AG04450 (cell line): ENCODE measurements around the gene PHF10. TPM values are rescaled to one million over a fixed set of nuclear protein-coding genes. Genes with fewer than 3 reads are reported as not detected.
A peak's percentile ranks its signal among the peaks of the same experiment; 100 is the strongest.
"Not testable (repeated sequence)": the region's sequence is repeated elsewhere in the genome, so short reads cannot be mapped to it uniquely, and the experiment has no call there.

ENCODE experiments used
- CTCF ChIA-PET: fragments of 300-600, 350-600 bp; formaldehyde crosslinking; extraction: SDS; loops from one replicate; lab custom pipeline; 2022; ENCODE audit warnings: antibody characterized with exemption, inconsistent platforms; lab: Charles Lee
- POLR2A ChIA-PET: fragments of 350-600 bp; formaldehyde crosslinking; extraction: SDS; loops from one replicate; lab custom pipeline; 2021; ENCODE audit warnings: antibody characterized with exemption, inconsistent platforms; lab: Yijun Ruan, JAX
- DNase-seq: peaks from one replicate; pipeline ENCODE4 v3.0.0-alpha.2; 2011; ENCODE audit warnings: low read depth, low spot score
- H3K27ac ChIP-seq: one replicate; pipeline ENCODE4 v1.5.1; 2012; ENCODE audit warnings: low read depth, low read length, control low read depth
- H3K27me3 ChIP-seq: one replicate; pipeline ENCODE4 v1.6.0; 2012; ENCODE audit warnings: low read length; ENCODE audit not compliant: control insufficient read depth, insufficient read depth
- H3K4me3 ChIP-seq: 2 replicates; pipeline ENCODE4 v1.5.1; 2011; ENCODE audit warnings: mild to moderate bottlenecking, low read depth, low read length, control low read depth
- H3K9me3 ChIP-seq: 2 replicates; pipeline ENCODE4 v1.5.1; 2012; ENCODE audit warnings: low read length; ENCODE audit not compliant: control insufficient read depth, insufficient read depth
- polyA minus RNA-seq: library from RNA; depleted of rRNA, polyadenylated mRNA; stranded (reverse); fragments of >200 nt; gene quantifications from 2 replicates; pipeline ENCODE4 v1.2.3, GENCODE V29; 2011; rRNA and poly(A)+ RNA removed
- polyA plus RNA-seq: library from polyadenylated mRNA; depleted of rRNA; stranded (reverse); fragments of >200 nt; gene quantifications from 2 replicates; pipeline ENCODE4 v1.2.3, GENCODE V29; 2011; rRNA removed
- TF ChIP-seq, protein P1 (sequence below): IDR thresholded peaks from 2 replicates; pipeline ENCODE4 v1.5.1; 2011; ENCODE audit warnings: low read depth, low read length, control low read depth, inconsistent platforms

Gene PHF10
- polyA plus RNA-seq (21.6 and 25.9 TPM in 2 replicates), polyA minus RNA-seq (9.1 and 13.6 TPM in 2 replicates)

DNA sequence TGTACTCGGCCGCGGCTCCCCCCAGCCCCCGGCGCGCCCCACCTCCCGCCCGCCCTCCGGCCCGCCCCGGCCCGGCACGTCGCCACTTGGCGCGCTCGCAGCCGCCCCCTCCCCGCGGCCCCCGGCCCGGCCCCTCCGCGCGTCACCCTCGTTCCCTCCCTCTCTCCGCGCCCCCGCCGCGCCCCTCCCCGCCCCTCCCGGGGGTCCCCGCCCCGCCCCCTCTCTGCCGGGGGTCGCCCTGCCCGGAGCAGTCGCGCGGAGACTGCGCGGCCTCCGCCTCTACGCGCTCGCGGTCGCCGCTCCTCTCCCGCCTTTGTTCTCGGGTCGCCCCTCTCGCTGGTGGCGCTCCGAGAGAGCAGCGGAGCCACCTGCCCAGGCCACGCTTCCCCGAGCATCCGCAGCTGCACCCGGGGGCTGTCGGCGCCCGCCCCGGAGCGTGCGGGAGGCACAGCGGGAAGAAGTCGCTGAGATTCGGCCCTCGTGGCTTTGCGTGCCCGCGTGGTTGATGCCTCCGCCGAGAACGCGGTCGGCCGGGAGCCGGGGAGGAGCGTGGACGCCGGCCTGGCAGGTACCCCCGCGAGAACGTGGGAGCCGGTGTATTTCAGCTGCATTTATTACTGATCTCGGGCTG is at the start of gene PHF10:
PHF10 (minus strand) TSS at position 7 of the 631 bp plus-strand sequence. CDS start 569 bp downstream, outside the sequence.
- TF ChIP-seq, protein P1, sequence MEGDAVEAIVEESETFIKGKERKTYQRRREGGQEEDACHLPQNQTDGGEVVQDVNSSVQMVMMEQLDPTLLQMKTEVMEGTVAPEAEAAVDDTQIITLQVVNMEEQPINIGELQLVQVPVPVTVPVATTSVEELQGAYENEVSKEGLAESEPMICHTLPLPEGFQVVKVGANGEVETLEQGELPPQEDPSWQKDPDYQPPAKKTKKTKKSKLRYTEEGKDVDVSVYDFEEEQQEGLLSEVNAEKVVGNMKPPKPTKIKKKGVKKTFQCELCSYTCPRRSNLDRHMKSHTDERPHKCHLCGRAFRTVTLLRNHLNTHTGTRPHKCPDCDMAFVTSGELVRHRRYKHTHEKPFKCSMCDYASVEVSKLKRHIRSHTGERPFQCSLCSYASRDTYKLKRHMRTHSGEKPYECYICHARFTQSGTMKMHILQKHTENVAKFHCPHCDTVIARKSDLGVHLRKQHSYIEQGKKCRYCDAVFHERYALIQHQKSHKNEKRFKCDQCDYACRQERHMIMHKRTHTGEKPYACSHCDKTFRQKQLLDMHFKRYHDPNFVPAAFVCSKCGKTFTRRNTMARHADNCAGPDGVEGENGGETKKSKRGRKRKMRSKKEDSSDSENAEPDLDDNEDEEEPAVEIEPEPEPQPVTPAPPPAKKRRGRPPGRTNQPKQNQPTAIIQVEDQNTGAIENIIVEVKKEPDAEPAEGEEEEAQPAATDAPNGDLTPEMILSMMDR = no peak
- Histone ChIP-seq H3K9me3 (no peaks in the 10 kb centered on the region; the same call in 1 of the 2 replicates), H3K27ac (peak within 1 kb of the TSS; percentile 83), H3K27me3 (no peaks in the 10 kb centered on the region), H3K4me3 (peak within 1 kb of the TSS; percentile 71)
- ChIA-PET POLR2A (interaction anchor here (1.2 to 1.3 kb wide), 2 partner anchors 23 to 26 kb away, joined by 5 to 6 read pairs; partner anchors contain the start of genes C6orf120 and WDR27), CTCF (no interaction called here)
- DNase-seq = no peak

DNA sequence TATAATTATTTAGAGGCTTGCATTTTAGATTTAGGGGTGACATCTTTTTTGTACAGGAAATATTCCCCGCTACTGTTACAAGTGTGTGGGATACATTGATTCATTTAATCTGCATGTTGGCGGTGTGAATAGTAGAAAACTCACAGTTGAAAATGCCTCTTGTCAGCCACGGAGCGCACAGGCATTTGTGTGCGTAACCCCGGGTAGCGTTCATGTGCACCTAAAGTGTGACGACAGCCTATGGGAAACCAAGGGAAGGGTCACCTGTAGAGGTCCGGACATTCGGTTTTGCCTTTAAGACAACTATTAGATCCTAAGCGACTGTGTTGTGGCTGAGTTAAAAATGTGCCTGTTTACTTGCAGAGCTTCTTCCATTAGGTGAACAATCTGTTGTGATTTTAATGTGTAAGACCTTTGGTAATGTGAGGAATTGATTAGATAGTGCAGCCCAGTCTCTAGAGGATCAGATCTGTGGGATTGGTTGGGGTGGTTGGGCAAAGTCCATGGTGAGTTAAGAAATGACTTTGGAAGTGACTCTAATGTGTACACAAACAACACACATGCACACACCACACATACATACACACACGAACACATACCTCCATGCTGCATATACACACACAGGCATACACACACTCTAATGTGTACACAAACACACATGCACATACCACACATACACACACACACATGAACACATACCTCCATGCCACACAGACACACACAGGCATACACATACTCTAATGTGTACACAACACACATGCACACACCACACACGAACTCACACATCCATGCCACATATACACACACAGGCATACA is 42.8 kb upstream of the PHF10 start:
- Histone ChIP-seq H3K27ac (no peak overlapping the region), H3K27me3 (no peaks in the 10 kb centered on the region), H3K4me3 (no peak overlapping the region), H3K9me3 (no peaks in the 10 kb centered on the region)
- ChIA-PET POLR2A (interaction anchor here (2.0 kb wide), 1 partner anchor 16 kb away, joined by 5 read pairs; the partner anchor contains the start of genes DYNLT2 and ERMARD), CTCF (interaction anchor here (0.9 to 1.4 kb wide), 3 partner anchors 23 to 69 kb away, joined by 3 to 7 read pairs (median 4); no protein-coding TSS in a partner anchor)
- no peak for DNase-seq
- TF ChIP-seq, protein P1 = no peak

DNA sequence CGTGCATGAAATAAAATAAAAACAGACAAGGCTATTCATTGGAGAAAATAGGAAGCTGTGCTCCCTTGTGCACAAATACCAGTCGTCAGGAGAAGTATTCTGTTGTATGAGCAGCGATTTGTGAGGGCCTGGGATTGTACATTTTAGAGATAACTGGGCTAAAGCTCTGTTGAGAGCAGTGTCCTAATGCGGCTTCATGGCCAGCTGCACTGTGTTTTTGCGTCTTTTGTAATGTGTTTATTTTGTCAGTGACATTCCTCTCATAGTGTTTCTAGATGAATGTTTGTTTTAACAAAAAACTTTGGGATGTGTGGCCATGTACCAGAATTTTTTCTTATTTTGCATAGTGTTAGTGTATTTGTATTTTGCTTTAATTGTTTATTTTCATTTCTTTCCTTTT is 41.9 kb upstream of the PHF10 start:
- POLR2A ChIA-PET = interaction anchor here (0.8 to 2.0 kb wide), 2 partner anchors 15 to 553 kb away, joined by 5 read pairs; partner anchors contain the start of genes DYNLT2 and ERMARD
- TF ChIP-seq, protein P1 = no peak
- CTCF ChIA-PET = interaction anchor here (0.8 to 1.4 kb wide), 4 partner anchors 9 to 68 kb away, joined by 3 to 7 read pairs (median 4); no protein-coding TSS in a partner anchor
- no peak for DNase-seq
- H3K4me3 ChIP-seq = no peak overlapping the region
- no peaks in the 10 kb centered on the region for H3K9me3 ChIP-seq
- peak overlapping the region; percentile 23 for H3K27ac ChIP-seq
- no peaks in the 10 kb centered on the region for H3K27me3 ChIP-seq

DNA sequence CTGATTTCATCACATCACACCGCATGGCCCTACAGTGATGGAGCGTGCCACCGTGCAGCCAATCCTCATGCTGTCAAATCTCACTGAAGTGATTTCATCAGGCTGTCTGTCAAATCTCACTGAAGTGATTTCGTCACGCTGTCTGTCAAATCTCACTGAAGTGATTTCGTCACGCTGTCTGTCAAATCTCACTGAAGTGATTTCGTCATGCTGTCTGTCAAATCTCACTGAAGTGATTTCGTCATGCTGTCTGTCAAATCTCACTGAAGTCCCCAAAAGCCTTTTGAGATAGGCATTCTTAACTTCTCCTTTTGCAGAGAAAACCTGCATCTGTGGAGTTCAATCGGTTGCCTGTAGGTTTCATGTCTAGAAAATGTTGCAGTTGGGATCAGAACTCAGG is 41.5 kb upstream of the PHF10 start:
- not testable (repeated sequence) for DNase-seq, H3K27me3 ChIP-seq, H3K9me3 ChIP-seq, H3K4me3 ChIP-seq
- peak overlapping the region; percentile 23 for H3K27ac ChIP-seq
- POLR2A ChIA-PET = interaction anchor here (0.8 to 2.0 kb wide), 2 partner anchors 14 to 553 kb away, joined by 5 read pairs; partner anchors contain the start of genes DYNLT2 and ERMARD
- CTCF ChIA-PET = interaction anchor here (0.8 to 1.4 kb wide), 3 partner anchors 9 to 68 kb away, joined by 3 to 4 read pairs (median 3); no protein-coding TSS in a partner anchor

DNA sequence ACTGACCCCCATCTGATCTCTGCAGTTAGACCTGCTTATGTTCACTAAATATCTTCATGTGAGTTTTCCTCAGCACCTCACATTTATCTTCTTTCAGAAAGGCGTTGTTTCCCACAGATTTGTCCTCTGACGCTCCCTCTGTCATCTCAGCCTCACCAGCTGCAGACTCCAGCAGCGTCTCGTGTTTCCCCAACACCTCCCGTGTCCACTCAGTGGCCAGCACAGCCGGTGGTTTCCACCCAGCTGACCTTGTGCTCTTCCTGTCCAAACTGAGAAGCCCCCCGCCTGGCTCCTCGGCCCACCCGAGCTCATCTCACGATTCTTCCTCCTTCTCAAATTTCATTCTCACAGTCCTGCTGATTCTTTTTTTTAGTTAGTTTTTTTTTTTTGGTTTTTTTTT is 39.6 kb upstream of the PHF10 start:
- no peaks in the 10 kb centered on the region for H3K27me3 ChIP-seq
- no peak overlapping the region for H3K4me3 ChIP-seq
- no peak for DNase-seq
- CTCF ChIA-PET = no interaction called here
- POLR2A ChIA-PET = interaction anchor here (0.9 kb wide), 1 partner anchor 21 kb away, joined by 4 read pairs; no protein-coding TSS in a partner anchor
- TF ChIP-seq, protein P1 = no peak
- H3K9me3 ChIP-seq = no peaks in the 10 kb centered on the region
- H3K27ac ChIP-seq = no peak overlapping the region
